Astrocyte (in vitro differentiated cells and primary cell): ENCODE measurements around the gene PTX3. TPM values are rescaled to one million over a fixed set of nuclear protein-coding genes. Genes with fewer than 3 reads are reported as not detected.

ENCODE experiments used
- DNase-seq: peaks from one replicate; pipeline ENCODE4 v3.0.0-alpha.2; 2010; ENCODE audit warnings: low read depth
- FAIRE-seq: peaks from 2 replicates; lab custom pipeline; 2011; peaks lifted over from hg19 to GRCh38; lab: Jason Lieb, UNC
- H2AFZ ChIP-seq: 2 replicates; pipeline ENCODE4 v1.6.0; 2012; ENCODE audit warnings: low read depth, low read length, inconsistent platforms
- H3K27ac ChIP-seq: 2 replicates; pipeline ENCODE4 v1.5.1; 2011; ENCODE audit warnings: low read depth, low read length, inconsistent platforms
- H3K27me3 ChIP-seq: 2 replicates; pipeline ENCODE4 v1.6.0; 2011; ENCODE audit warnings: low read length, inconsistent platforms; ENCODE audit not compliant: insufficient read depth
- H3K36me3 ChIP-seq: 2 replicates; pipeline ENCODE4 v1.5.1; 2011; ENCODE audit warnings: low read length, inconsistent platforms; ENCODE audit not compliant: insufficient read depth
- H3K4me1 ChIP-seq: 2 replicates; pipeline ENCODE4 v1.5.1; 2011; ENCODE audit warnings: low read length, inconsistent platforms; ENCODE audit not compliant: insufficient read depth
- H3K4me2 ChIP-seq: 2 replicates; pipeline ENCODE4 v1.6.0; 2012; ENCODE audit warnings: low read length, inconsistent platforms
- H3K4me3 ChIP-seq: 2 replicates; pipeline ENCODE4 v1.5.1; 2011; ENCODE audit warnings: low read depth, mild to moderate bottlenecking, low read length, inconsistent platforms; ENCODE audit not compliant: insufficient read depth
- H3K79me2 ChIP-seq: 2 replicates; pipeline ENCODE4 v1.6.0; 2012; ENCODE audit warnings: mild to moderate bottlenecking, low read length, inconsistent platforms; ENCODE audit not compliant: insufficient read depth
- H3K9ac ChIP-seq: 2 replicates; pipeline ENCODE4 v1.6.0; 2012; ENCODE audit warnings: mild to moderate bottlenecking, low read length, inconsistent platforms
- H3K9me3 ChIP-seq: 2 replicates; pipeline ENCODE4 v1.5.1; 2012; ENCODE audit warnings: low read depth, mild to moderate bottlenecking, low read length, inconsistent platforms; ENCODE audit not compliant: insufficient read depth
- H4K20me1 ChIP-seq: 2 replicates; pipeline ENCODE4 v1.6.0; 2012; ENCODE audit warnings: low read length, inconsistent platforms; ENCODE audit not compliant: insufficient read depth
- H3K27ac Mint-ChIP-seq: one replicate; pipeline ENCODE4 v1.8.0; 2021; ENCODE audit warnings: mild to moderate bottlenecking, mixed read lengths; ENCODE audit not compliant: unreplicated experiment
- H3K27me3 Mint-ChIP-seq: one replicate; pipeline ENCODE4 v1.8.0; 2021; ENCODE audit warnings: low read depth, mixed read lengths; ENCODE audit not compliant: unreplicated experiment
- H3K36me3 Mint-ChIP-seq: one replicate; pipeline ENCODE4 v1.8.0; 2021; ENCODE audit warnings: low read depth, mixed read lengths; ENCODE audit not compliant: unreplicated experiment
- H3K4me1 Mint-ChIP-seq: one replicate; pipeline ENCODE4 v1.8.0; 2021; ENCODE audit warnings: low read depth, mixed read lengths; ENCODE audit not compliant: unreplicated experiment
- H3K4me3 Mint-ChIP-seq: one replicate; pipeline ENCODE4 v1.8.0; 2021; ENCODE audit warnings: mild to moderate bottlenecking, moderate library complexity, mixed read lengths; ENCODE audit not compliant: unreplicated experiment
- H3K9me3 Mint-ChIP-seq: one replicate; pipeline ENCODE4 v1.8.0; 2021; ENCODE audit warnings: mild to moderate bottlenecking, mixed read lengths; ENCODE audit not compliant: unreplicated experiment
- CTCF ChIP-seq: IDR thresholded peaks from 2 replicates; pipeline ENCODE4 v1.5.1; 2011; ENCODE audit warnings: low read depth, mild to moderate bottlenecking, inconsistent platforms, low read length, moderate library complexity; ENCODE audit not compliant: insufficient read depth
- EZH2 ChIP-seq: IDR thresholded peaks from 2 replicates; pipeline ENCODE4 v1.6.1; 2012; ENCODE audit warnings: mild to moderate bottlenecking, low read length, inconsistent platforms; ENCODE audit not compliant: insufficient read depth
- total RNA-seq: library from RNA; stranded (reverse); gene quantifications from 2 replicates; pipeline ENCODE4 v1.2.1, GENCODE V29; 2021

PTX3 gene
- total RNA-seq, 1 donor from 2014 or later, result 4.7 TPM

GRCh38 chr3:157479464-157480243, 43.0 kb downstream of the PTX3 start:
- Histone ChIP-seq H4K20me1 (no peaks in the 10 kb centered on the region), H3K9ac (no peak overlapping the region), H3K4me3 (no peak overlapping the region), H2AFZ (no peak overlapping the region), H3K79me2 (peaks cover under 1% of the 10 kb centered on the region), H3K27ac (no peak overlapping the region), H3K9me3 (no peaks in the 10 kb centered on the region), H3K27me3 (no peaks in the 10 kb centered on the region), H3K36me3 (no peaks in the 10 kb centered on the region), H3K4me1 (peaks cover 8% of the 10 kb centered on the region), H3K4me2 (no peak overlapping the region)
- Mint-ChIP-seq H3K36me3 (peaks cover 3% of the 10 kb centered on the region), H3K4me1 (no peaks in the 10 kb centered on the region), H3K9me3 (peaks cover 2% of the 10 kb centered on the region), H3K27ac (no peak overlapping the region), H3K4me3 (no peak overlapping the region), H3K27me3 (no peaks in the 10 kb centered on the region)
- FAIRE-seq (no peak), DNase-seq (no peak)
- no peak for TF ChIP-seq CTCF
- TF ChIP-seq EZH2, result no peak

- no peak overlapping the region for H3K4me3 Mint-ChIP-seq
- H2AFZ ChIP-seq, result no peak overlapping the region
- no peak for FAIRE-seq
- no peak for DNase-seq
- H3K27me3 Mint-ChIP-seq, result no peaks in the 10 kb centered on the region
- no peak overlapping the region for H3K9ac ChIP-seq
- no peaks in the 10 kb centered on the region for H3K9me3 Mint-ChIP-seq
- no peaks in the 10 kb centered on the region for H3K4me1 ChIP-seq
- no peaks in the 10 kb centered on the region for H3K9me3 ChIP-seq
- H4K20me1 ChIP-seq, result no peaks in the 10 kb centered on the region
- no peaks in the 10 kb centered on the region for H3K27me3 ChIP-seq
- no peak overlapping the region for H3K4me2 ChIP-seq
- H3K36me3 Mint-ChIP-seq, result peaks cover 2% of the 10 kb centered on the region
- H3K27ac ChIP-seq, result no peak overlapping the region
- H3K79me2 ChIP-seq, result no peaks in the 10 kb centered on the region
- no peak overlapping the region for H3K27ac Mint-ChIP-seq
- no peak for TF ChIP-seq CTCF
- no peak for TF ChIP-seq EZH2
- no peaks in the 10 kb centered on the region for H3K36me3 ChIP-seq
- H3K4me3 ChIP-seq, result no peak overlapping the region
- H3K4me1 Mint-ChIP-seq, result no peaks in the 10 kb centered on the region
Measured at GRCh38 chr3:157487339-157487738, 50.7 kb downstream of the PTX3 start.

GRCh38 chr3:157488144-157488543, 51.5 kb downstream of the PTX3 start:
- Histone ChIP-seq H3K4me3 (no peak overlapping the region), H3K4me1 (no peaks in the 10 kb centered on the region), H3K9ac (no peak overlapping the region), H3K36me3 (peaks cover 4% of the 10 kb centered on the region), H4K20me1 (no peaks in the 10 kb centered on the region), H3K27me3 (no peaks in the 10 kb centered on the region), H3K27ac (no peak overlapping the region), H3K9me3 (no peaks in the 10 kb centered on the region), H3K4me2 (no peak overlapping the region), H2AFZ (no peak overlapping the region), H3K79me2 (no peaks in the 10 kb centered on the region)
- DNase-seq (no peak), FAIRE-seq (no peak)
- H3K27me3 Mint-ChIP-seq, result no peaks in the 10 kb centered on the region
- no peaks in the 10 kb centered on the region for H3K4me1 Mint-ChIP-seq
- H3K27ac Mint-ChIP-seq, result no peak overlapping the region
- no peak overlapping the region for H3K4me3 Mint-ChIP-seq
- TF ChIP-seq EZH2 (no peak), CTCF (no peak)
- H3K36me3 Mint-ChIP-seq, result peaks cover 2% of the 10 kb centered on the region
- H3K9me3 Mint-ChIP-seq, result no peaks in the 10 kb centered on the region
